ENCODE measurements around the gene AP3M1. TPM values are rescaled to one million over a fixed set of nuclear protein-coding genes. Genes with fewer than 3 reads are reported as not detected.

AP3M1 gene
- total RNA-seq, 1 experiment from 2014 or later: 37.4 TPM

DNA sequence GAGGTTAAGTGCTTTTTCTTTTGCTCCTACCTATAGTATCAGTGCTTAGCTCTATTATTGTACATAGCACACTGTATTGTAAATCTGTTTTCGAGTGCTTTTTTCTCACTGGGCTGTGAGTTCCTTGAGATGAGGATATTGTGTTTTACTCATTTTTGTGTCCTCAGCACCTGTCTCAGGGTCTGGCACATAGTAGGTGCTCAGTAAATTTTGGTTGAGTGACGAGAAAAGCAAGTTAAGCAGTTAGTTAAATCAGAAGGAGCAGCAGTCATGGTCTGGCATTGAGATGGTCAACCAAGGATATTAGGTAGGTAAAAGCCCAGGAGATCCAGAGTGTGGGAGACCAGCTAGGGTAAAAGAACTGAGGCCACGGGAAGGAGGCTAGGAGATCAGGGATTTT is 51.2 kb downstream of the AP3M1 start:
- Histone ChIP-seq H4K5ac (ENCODE audit: insufficient read length, low read depth, low read length) (no peak overlapping the region), H3K23me2 (ENCODE audit: insufficient read length, low read depth, low read length, poor library complexity, severe bottlenecking) (no peaks in the 10 kb centered on the region), H2BK20ac (ENCODE audit: low read depth, low read length, poor library complexity, severe bottlenecking) (no peak overlapping the region), H3K79me2 (ENCODE audit: insufficient read depth, low read length) (0 out of 2 replicates have a peak, but pooled peaks cover under 1% of the 10 kb centered on the region), H3K56ac (ENCODE audit: insufficient read length, low read depth, low read length) (no peak overlapping the region), H2AK5ac (ENCODE audit: insufficient read length, low read length) (no peak overlapping the region), H3K18ac (ENCODE audit: insufficient read length, low read depth, low read length) (no peak overlapping the region), H3K9ac (ENCODE audit: extremely low read depth, insufficient read length, low read length) (no peak overlapping the region), H3K4me2 (ENCODE audit: insufficient read depth, insufficient read length, low read length) (no peak overlapping the region), H3K27me3 (ENCODE audit: insufficient read depth, low read length) (no peaks in the 10 kb centered on the region), H3K79me1 (ENCODE audit: insufficient read depth, low read depth, low read length, poor library complexity, severe bottlenecking) (no peaks in the 10 kb centered on the region), H2AFZ (ENCODE audit: low read length) (no peak overlapping the region), H2BK5ac (ENCODE audit: insufficient read length, low read length) (no peak overlapping the region), H2BK15ac (ENCODE audit: low read depth, low read length) (no peak overlapping the region), H3K14ac (ENCODE audit: insufficient read depth, low read length) (no peak overlapping the region), H3K9me3 (ENCODE audit: control insufficient read depth, low read depth, low read length) (no peaks in the 10 kb centered on the region), H4K20me1 (ENCODE audit: control insufficient read depth, insufficient read depth, insufficient read length) (no peaks in the 10 kb centered on the region), H4K8ac (replicated peaks; ENCODE audit: insufficient read length, low read depth, low read length) (no peak overlapping the region), H3K4ac (ENCODE audit: low read depth, low read length) (no peak overlapping the region), H2BK12ac (ENCODE audit: insufficient read length, low read depth, low read length) (no peak overlapping the region), H3K23ac (ENCODE audit: insufficient read length, low read depth, low read length) (no peak overlapping the region), H4K91ac (ENCODE audit: insufficient read length, low read depth, low read length) (no peak overlapping the region), H3T11ph (ENCODE audit: low read length) (no peak overlapping the region), H3K27ac (ENCODE audit: insufficient read length, low read depth, low read length) (no peak overlapping the region), H3K4me1 (ENCODE audit: insufficient read depth, low read length) (no peaks in the 10 kb centered on the region), H2BK120ac (ENCODE audit: low read depth, low read length, poor library complexity, severe bottlenecking) (no peak overlapping the region)
- no peaks in the 10 kb centered on the region for H3K27me3 Mint-ChIP-seq (ENCODE audit: low read depth)
- H3K4me1 Mint-ChIP-seq: no peaks in the 10 kb centered on the region
- peak overlapping the region in 2 of 3 experiments; percentile 1 to 13; a peak in 2 of 7 replicates for H3K27ac Mint-ChIP-seq
- TF ChIP-seq CTCF (conservative IDR thresholded peaks at IDR 0.05): no peak
- DNase-seq: no peak
- peaks cover 71 to 93% (median 90%) of the 10 kb centered on the region in 3 experiments; a peak in 6 of 7 replicates for H3K36me3 Mint-ChIP-seq (ENCODE audit: insufficient read depth in 1 of 3, low read depth in 3 of 3)
- no peak overlapping the region for H3K4me3 Mint-ChIP-seq
- H3K9me3 Mint-ChIP-seq: no peaks in the 10 kb centered on the region
- no CpG with 5 or more reads among the region's 3 CpGs for WGBS (ENCODE audit: extremely low coverage, insufficient read length, low lambda C conversion rate)

All from H9 (cell line).